Esophagus squamous epithelium (tissue), 5 donors: ENCODE data around the gene USP50. TPM values are rescaled to one million over a fixed set of nuclear protein-coding genes. Genes with fewer than 3 reads are reported as not detected.

Source experiments
- DNase-seq: peaks from one replicate; lab custom pipeline; 2025; lab: John Stamatoyannopoulos, UW
- H3K27ac ChIP-seq, 4 donors: fragments of 200-600 bp; sonication (generic); one replicate each; pipeline ENCODE4 v1.5.1; 2016 to 2019; ENCODE audit warnings: mild to moderate bottlenecking in 1 of 4
- H3K27me3 ChIP-seq, 4 donors: fragments of 200-600 bp; sonication (generic); 1 replicate in 3 of 4; 2 replicates in 1 of 4; pipeline versions ENCODE4 v1.5.1 to v1.6.0; 2017 to 2021; ENCODE audit warnings: antibody characterized with exemption in 1 of 4
- H3K36me3 ChIP-seq, 3 donors: fragments of 200-600 bp; sonication (generic); one replicate each; pipeline ENCODE4 v1.5.1; 2016 to 2019
- H3K4me1 ChIP-seq, 3 donors: fragments of 200-600 bp; sonication (generic); one replicate each; pipeline ENCODE4 v1.5.1; 2017 to 2019
- H3K4me3 ChIP-seq, 4 donors: fragments of 200-600 bp; sonication (generic); 1 replicate in 3 of 4; 2 replicates in 1 of 4; pipeline ENCODE4 v1.5.1; 2016 to 2019; ENCODE audit warnings: mild to moderate bottlenecking in 2 of 4, moderate library complexity in 1 of 4
- H3K9me3 ChIP-seq, 3 donors: fragments of 200-600 bp; sonication (generic); one replicate each; pipeline ENCODE4 v1.5.1; 2016 to 2019
- POLR2A ChIP-seq, 4 donors: fragments of 450-650 bp; IDR thresholded peaks; one replicate each; pipeline ENCODE4 v1.6.1; 2017; ENCODE audit warnings: antibody characterized with exemption in 4 of 4, mild to moderate bottlenecking in 4 of 4, moderate library complexity in 3 of 4
- WGBS, 2 donors: methylation state at CpG; one replicate each; pipeline ENCODE4 v1.1.5; 2018; 5-methylcytosine and 5-hydroxymethylcytosine counted together
- intact Hi-C: fragments of 100-400 bp; cut with DNase I; formaldehyde crosslinking; loops from one replicate; pipeline ENCODE4 v1.15.0; 2022
- small RNA-seq, 4 donors: library from RNA; depleted of rRNA; stranded (forward); fragments of <200 nt; gene quantifications; one replicate each; pipeline ENCODE3, GENCODE V24; 2016
- total RNA-seq, 4 donors: library from RNA; depleted of rRNA; stranded (reverse); fragments of >200 nt; gene quantifications; one replicate each; pipeline ENCODE4 v1.1.0, GENCODE V29; 2016
- TF ChIP-seq, protein P1 (sequence below), 6 experiments: fragments of 450-650 bp in 4 of 6; fragments of 200-600 bp in 2 of 6; sonication (generic) in 2 of 6; IDR thresholded peaks; one replicate each; pipeline ENCODE4 v1.5.1; 2016 to 2019; ENCODE audit warnings: antibody characterized with exemption in 6 of 6, mild to moderate bottlenecking in 4 of 6, moderate library complexity in 4 of 6
- donor health status: DM: yes; HTN: yes; CAD: no.

USP50 gene
- total RNA-seq, 4 donors from 2014 or later: 0.95 TPM; not detected in 3

DNA sequence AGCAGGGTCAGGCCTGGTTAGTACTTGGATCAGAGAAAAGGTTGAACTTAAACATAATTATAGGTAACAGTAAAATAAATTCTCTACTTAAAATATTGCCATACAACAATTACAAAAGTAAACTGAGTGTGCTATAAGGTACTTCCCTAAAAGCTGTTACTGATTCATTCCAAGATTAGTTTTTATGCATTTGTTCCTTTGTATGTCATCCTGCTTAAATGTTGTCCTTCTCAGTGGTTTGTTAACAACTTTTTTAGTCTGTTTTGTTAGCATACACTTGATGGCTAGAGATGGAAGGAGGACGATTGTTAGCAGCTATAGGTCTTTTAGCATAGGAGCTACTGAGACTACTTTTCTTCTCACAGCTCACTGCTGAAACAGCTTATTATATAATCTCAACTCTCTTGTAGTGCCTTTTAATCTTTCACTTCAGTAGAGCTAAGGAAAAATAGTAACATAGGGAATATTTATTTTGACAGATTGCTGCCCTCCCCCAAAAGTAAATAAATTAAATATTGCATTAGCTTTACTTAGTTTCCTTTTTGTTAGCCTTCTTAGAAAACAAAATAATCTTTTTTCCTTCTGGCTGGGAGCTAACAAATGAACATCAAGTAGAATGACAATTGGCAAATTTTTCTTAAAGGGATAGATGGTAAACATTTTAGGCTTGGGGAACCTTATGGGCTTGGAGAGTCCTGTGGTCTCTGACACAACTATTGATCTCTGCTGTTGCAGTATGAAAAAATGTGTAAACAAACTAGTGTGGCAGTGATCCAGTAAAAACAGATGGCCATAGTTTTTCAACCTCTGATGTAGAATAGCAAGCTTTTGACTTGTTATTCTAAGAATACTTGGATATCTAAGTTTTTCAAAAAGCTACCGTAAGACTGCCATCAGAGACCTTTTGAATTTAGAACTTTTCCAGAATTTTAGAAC is 82.8 kb downstream of the USP50 start:
- Histone ChIP-seq H3K27me3 (no peaks in the 10 kb centered on the region), H3K9me3 (no peaks in the 10 kb centered on the region), H3K4me1 (no peaks in the 10 kb centered on the region), H3K27ac (no peak overlapping the region), H3K4me3 (no peak overlapping the region), H3K36me3 (peaks cover 5 to 100% (median 8%) of the 10 kb centered on the region in 3 donors)
- DNase-seq: no peak
- TF ChIP-seq, protein P1, sequence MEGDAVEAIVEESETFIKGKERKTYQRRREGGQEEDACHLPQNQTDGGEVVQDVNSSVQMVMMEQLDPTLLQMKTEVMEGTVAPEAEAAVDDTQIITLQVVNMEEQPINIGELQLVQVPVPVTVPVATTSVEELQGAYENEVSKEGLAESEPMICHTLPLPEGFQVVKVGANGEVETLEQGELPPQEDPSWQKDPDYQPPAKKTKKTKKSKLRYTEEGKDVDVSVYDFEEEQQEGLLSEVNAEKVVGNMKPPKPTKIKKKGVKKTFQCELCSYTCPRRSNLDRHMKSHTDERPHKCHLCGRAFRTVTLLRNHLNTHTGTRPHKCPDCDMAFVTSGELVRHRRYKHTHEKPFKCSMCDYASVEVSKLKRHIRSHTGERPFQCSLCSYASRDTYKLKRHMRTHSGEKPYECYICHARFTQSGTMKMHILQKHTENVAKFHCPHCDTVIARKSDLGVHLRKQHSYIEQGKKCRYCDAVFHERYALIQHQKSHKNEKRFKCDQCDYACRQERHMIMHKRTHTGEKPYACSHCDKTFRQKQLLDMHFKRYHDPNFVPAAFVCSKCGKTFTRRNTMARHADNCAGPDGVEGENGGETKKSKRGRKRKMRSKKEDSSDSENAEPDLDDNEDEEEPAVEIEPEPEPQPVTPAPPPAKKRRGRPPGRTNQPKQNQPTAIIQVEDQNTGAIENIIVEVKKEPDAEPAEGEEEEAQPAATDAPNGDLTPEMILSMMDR (IDR thresholded peaks at IDR 0.05): no peak
- intact Hi-C loops: no loop called here
- 60 to 68% methylated on average over 2 of the region's 2 CpGs for WGBS, 2 donors

DNA sequence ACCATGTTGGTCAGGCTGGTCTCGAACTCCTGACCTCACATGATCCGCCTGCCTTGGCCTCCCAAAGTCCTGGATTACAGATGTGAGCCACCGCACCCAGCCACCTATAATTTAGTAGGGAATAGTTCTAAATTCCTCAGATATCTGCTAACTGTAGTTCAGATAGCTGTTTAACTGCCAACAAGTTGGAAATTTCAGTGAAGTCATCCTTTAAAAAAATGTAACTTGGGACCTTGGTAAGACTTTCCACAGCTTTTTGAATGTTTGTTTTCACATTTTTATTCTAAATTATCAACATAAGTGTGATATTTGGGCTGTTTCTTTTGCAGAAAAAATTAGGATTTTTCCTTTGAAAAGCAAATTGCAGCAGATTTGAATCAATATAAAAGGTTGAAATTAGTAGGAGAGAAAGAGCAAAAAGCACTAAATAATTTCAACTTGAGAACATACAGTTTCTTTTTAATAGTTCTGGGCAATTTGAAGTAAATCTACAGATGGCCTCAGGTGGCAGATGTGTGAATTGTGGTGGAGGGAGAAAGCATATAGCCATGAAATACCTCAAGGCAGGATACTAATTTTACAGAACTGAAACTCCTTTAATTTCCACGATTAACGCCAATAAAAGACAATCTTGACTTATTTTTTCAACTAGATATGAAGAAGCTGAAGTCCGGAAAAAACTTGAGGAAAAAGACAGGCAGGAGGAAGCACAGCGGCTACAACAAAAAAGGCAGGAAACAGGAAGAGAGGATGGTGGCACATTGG is 87.9 kb downstream of the USP50 start:
- H3K9me3 ChIP-seq: no peaks in the 10 kb centered on the region
- no peaks in the 10 kb centered on the region for H3K4me1 ChIP-seq
- no peaks in the 10 kb centered on the region for H3K27me3 ChIP-seq
- DNase-seq: no peak
- no peak overlapping the region for H3K4me3 ChIP-seq
- no peak for TF ChIP-seq POLR2A (IDR thresholded peaks at IDR 0.05)
- TF ChIP-seq, protein P1 (IDR thresholded peaks at IDR 0.05): no peak
- intact Hi-C loops: no loop called here
- H3K36me3 ChIP-seq: peaks cover 0 to 96% (median 12%) of the 10 kb centered on the region in 3 donors
- WGBS, 2 donors: 85 to 88% methylated on average over 7 of the region's 7 CpGs
- H3K27ac ChIP-seq: no peak overlapping the region

DNA sequence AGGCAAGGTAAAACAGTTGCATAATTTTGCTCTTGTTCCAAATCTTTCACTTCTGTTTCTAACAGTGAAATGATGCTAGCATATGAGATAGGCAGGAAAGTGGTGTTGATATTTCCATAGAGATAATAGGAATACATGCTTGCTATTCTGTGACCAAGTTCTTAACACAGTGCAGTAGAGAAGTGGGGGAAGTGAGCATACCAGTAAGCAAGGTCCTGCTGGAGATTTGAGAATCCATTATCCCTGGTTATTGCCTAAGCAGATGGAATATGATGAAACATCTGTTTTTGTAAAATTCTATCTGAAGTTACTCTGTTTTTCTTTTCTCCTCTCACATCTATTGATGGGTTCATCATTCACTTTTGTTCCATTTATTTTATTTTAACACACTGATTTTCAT is 93.5 kb downstream of the USP50 start:
- Histone ChIP-seq H3K27me3 (no peaks in the 10 kb centered on the region), H3K4me3 (no peak overlapping the region), H3K9me3 (no peaks in the 10 kb centered on the region), H3K36me3 (peaks cover 0 to 96% (median 6%) of the 10 kb centered on the region in 3 donors), H3K27ac (no peak overlapping the region), H3K4me1 (no peaks in the 10 kb centered on the region)
- intact Hi-C loops: no loop called here
- DNase-seq: no peak
- TF ChIP-seq, protein P1 (IDR thresholded peaks at IDR 0.05): no peak
- no peak for TF ChIP-seq POLR2A (IDR thresholded peaks at IDR 0.05)

Small RNAs within 50 kb of the gene (small RNA-seq; reads per million reads assigned to genes)
- gene RNA5SP395: 0 to 0.54 (median 0.16) reads per million in 4 donors

Other genes starting within 250 kb of the USP50 start
- 10 to 100 TPM in 3 of 4 donors, 1 to 10 TPM in 1; 9.2 to 21.6 (median 16.3) TPM for gene GABPB1, start 191.5 kb downstream of the USP50 start, total RNA-seq
- 10 to 100 TPM; 32.3 to 48.1 (median 43.8) TPM for gene USP8, start 122.3 kb downstream of the USP50 start, total RNA-seq
- gene TRPM7, start 140.1 kb upstream of the USP50 start, total RNA-seq: 10 to 100 TPM; 10.7 to 42.7 (median 27.2) TPM
- gene SPPL2A, start 219.0 kb upstream of the USP50 start, total RNA-seq: 100 to 1,000 TPM in 2 of 4 donors, 10 to 100 TPM in 2; 63.8 to 128 (median 100) TPM